ENCODE data around the gene CDC42BPB. TPM values are rescaled to one million over a fixed set of nuclear protein-coding genes. Genes with fewer than 3 reads are reported as not detected.
A peak's percentile ranks its signal among the peaks of the same experiment; 100 is the strongest.

CDC42BPB gene
- total RNA-seq, 1 donor from 2014 or later, result 68.4 TPM

DNA sequence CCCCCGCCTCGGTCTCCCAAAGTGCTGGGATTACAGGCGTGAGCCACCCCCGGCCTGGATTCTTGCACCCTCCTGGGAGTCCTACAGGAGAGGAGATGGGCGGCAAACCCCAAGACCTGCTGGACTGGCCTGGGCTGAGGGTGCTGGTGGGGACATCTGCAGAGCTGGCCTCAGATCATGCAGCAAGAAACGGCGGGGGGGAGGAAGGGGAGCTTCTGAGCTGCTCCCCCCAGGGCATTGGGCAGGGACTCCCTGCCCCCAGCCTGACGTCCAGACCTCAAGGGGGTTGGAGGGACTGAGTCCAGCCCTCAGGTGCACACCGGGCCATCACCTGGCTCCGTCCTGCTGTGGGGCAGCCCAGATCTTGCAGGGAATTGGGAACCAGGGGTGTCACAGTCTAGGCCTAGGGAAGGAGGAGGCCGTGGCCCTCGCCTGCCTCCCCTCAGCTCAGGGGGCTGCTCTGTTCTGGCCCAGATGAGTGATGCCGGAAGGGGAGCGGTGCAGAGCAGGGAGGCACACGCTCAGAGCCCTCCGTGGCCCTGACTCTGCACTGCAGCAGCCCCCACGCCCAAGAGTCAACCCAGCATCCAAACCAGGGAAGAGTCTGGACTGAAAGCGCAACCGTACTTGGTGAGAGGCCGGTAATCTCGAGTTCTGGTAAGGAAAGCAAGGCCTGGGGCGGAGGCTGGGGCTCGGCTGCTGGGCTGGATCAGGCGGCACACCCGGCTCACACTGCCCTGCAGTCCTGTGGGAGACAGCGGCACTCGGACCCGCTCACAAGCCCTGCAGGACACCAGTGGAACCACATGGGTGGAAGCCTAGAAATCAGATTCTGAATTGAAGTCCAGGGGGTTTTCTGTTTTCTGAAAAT lies 143.8 kb downstream of the CDC42BPB start:
- TF ChIP-seq CTCF (conservative IDR thresholded peaks at IDR 0.05; ENCODE audit: low read depth, low read length), result peak; percentile 2
- DNase-seq (ENCODE audit: low read depth), result no peak
- no peak overlapping the region for H3K4me3 ChIP-seq (ENCODE audit: low read depth, low read length)

DNA sequence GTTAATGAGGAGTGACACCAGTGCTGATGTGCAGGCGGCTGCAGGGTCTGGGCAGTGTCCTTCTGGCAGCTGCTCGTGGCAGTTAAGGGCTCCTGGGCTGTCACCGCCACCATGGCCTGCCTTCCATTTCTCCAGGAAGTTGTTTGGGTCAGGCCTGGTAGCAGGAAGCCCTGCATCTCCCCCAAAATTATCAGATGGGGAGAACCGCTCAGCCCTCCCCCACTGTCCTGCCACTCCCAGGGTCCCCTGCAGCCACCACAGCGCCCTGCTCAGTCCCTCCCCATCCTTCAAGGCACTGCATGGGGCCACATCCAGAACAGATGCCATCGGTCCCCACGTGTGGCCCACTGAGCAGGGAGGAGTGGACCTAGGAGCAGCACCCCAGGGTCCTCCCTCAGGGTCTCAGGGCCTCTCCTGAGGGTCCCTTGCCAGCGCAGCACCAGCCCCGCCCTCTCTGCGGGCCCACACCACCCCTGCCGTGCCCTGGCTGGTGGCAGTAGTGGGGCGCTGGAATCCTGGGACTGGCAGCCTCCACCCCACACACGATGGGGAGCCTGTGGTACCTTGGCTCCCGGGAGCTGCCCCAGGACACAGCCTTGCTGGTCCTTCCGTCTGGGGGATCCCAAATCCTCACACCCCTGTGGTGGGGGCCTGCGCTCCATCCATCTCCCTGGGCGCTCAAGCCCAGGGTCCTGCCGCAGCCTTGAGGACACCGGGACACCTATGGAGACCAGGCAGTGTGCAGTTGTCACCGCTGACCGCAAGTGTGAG lies 145.2 kb downstream of the CDC42BPB start:
- DNase-seq (ENCODE audit: low read depth), result no peak
- TF ChIP-seq CTCF (conservative IDR thresholded peaks at IDR 0.05; ENCODE audit: low read depth, low read length), result no peak
- H3K4me3 ChIP-seq (ENCODE audit: low read depth, low read length), result no peak overlapping the region

DNA sequence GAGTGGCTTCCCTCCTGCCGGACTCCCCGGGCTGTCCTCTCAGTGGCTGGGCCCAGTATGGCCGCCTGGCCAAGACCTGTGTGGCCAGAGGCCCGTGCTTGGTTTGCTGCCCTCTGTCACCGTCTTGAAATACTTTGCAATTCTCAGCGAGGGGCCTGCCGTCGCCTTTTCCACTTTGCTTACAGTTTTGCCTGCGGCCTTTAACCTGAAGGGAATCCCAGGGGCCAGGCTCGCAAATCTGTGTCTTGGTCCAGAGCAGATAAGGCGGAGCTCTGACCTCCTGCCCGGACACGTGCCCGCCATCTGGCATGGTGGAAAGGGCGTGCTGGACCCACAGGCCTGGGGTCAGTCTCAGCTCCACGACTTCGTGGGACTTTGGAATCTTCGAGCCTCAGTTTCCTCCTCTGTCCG lies 145.8 kb downstream of the CDC42BPB start:
- no peak overlapping the region for H3K4me3 ChIP-seq (ENCODE audit: low read depth, low read length)
- no peak for DNase-seq (ENCODE audit: low read depth)
- TF ChIP-seq CTCF (conservative IDR thresholded peaks at IDR 0.05; ENCODE audit: low read depth, low read length), result no peak

GRCh38 chr14:102910442-102910841 lies 146.9 kb downstream of the CDC42BPB start:
- no peak for TF ChIP-seq CTCF (conservative IDR thresholded peaks at IDR 0.05; ENCODE audit: low read depth, low read length)
- DNase-seq (ENCODE audit: low read depth), result no peak
- no peak overlapping the region for H3K4me3 ChIP-seq (ENCODE audit: low read depth, low read length)

- H3K4me3 ChIP-seq (ENCODE audit: low read depth, low read length), result no peak overlapping the region
- DNase-seq (ENCODE audit: low read depth), result no peak
- TF ChIP-seq CTCF (conservative IDR thresholded peaks at IDR 0.05; ENCODE audit: low read depth, low read length), result no peak
Observed at GRCh38 chr14:102909911-102910310, 147.4 kb downstream of the CDC42BPB start.

DNA sequence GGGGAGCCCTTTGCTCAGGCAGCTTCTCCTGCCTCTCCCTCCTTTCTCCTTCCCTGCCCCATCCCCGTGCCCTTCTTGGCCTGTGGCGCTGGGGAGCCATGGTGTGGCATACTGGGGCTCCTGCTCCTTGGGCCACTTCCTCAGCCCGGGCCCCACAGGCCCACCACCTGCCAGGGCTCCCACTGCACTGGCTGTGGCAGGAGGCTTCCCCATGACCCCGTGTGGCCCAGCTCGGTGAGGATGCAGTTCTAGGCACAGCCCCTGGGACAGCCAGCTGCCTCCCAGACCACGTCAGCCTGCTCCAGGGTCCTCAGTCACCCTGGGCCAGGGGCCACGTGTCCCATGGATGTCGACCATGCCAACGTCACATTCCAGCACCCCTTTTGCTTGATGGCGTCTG lies 147.9 kb downstream of the CDC42BPB start:
- H3K4me3 ChIP-seq (ENCODE audit: low read depth, low read length), result no peak overlapping the region
- TF ChIP-seq CTCF (conservative IDR thresholded peaks at IDR 0.05; ENCODE audit: low read depth, low read length), result no peak
- DNase-seq (ENCODE audit: low read depth), result no peak

Measured in epithelial cell of proximal tubule (primary cell).